Tibial artery (tissue), 4 donors: ENCODE measurements around the gene MAPKAP1.

Experiments
- DNase-seq, 2 donors: peaks; one replicate each; pipeline ENCODE4 v3.0.0-alpha.2; 2019
- H3K27ac ChIP-seq, 2 donors: fragments of 200-600 bp; sonication (generic) in 1 of 2; 1 replicate in 1 of 2; 2 replicates in 1 of 2; pipeline ENCODE4 v1.5.1; 2018 to 2019; ENCODE audit warnings: mild to moderate bottlenecking in 1 of 2
- H3K27me3 ChIP-seq, 2 donors: fragments of 200-600 bp; sonication (generic) in 1 of 2; one replicate each; pipeline versions ENCODE4 v1.5.1 to v1.6.0; 2016 to 2019
- H3K36me3 ChIP-seq, 3 donors: fragments of 200-600 bp; sonication (generic) in 2 of 3; one replicate each; pipeline ENCODE4 v1.5.1; 2016 to 2019; ENCODE audit warnings: mild to moderate bottlenecking in 2 of 3
- H3K4me1 ChIP-seq, 4 donors: fragments of 200-600 bp; sonication (generic) in 2 of 4; 1 replicate in 3 of 4; 2 replicates in 1 of 4; pipeline ENCODE4 v1.5.1; 2016 to 2019
- H3K4me3 ChIP-seq, 2 donors: fragments of 200-600 bp; sonication (generic) in 1 of 2; 1 replicate in 1 of 2; 2 replicates in 1 of 2; pipeline ENCODE4 v1.5.1; 2018 to 2019; ENCODE audit warnings: mild to moderate bottlenecking in 2 of 2
- H3K9me3 ChIP-seq, 3 donors: fragments of 200-600 bp; sonication (generic) in 1 of 3; one replicate each; pipeline ENCODE4 v1.5.1; 2016 to 2019
- intact Hi-C: fragments of 100-400 bp; cut with DNase I; formaldehyde crosslinking; loops from one replicate; pipeline ENCODE4 v1.15.0; 2023; ENCODE audit warnings: low total_unique reads
- TF ChIP-seq, protein P1 (sequence below), 2 experiments: fragments of 200-600 bp in 1 of 2; fragments of 450-650 bp in 1 of 2; IDR thresholded peaks; one replicate each; pipeline ENCODE4 v1.5.1; 2017 to 2019; ENCODE audit warnings: antibody characterized with exemption in 2 of 2, mild to moderate bottlenecking in 1 of 2, moderate library complexity in 1 of 2

MAPKAP1 gene

GRCh38 chr9:125521462-125522327 lies 185.3 kb downstream of the MAPKAP1 start:
- Histone ChIP-seq H3K9me3 (no peaks in the 10 kb centered on the region), H3K27me3 (no peaks in the 10 kb centered on the region), H3K4me3 (no peak overlapping the region), H3K27ac (no peak overlapping the region), H3K36me3 (no peaks in the 10 kb centered on the region), H3K4me1 (no peaks in the 10 kb centered on the region)
- no peak for DNase-seq
- TF ChIP-seq, protein P1, sequence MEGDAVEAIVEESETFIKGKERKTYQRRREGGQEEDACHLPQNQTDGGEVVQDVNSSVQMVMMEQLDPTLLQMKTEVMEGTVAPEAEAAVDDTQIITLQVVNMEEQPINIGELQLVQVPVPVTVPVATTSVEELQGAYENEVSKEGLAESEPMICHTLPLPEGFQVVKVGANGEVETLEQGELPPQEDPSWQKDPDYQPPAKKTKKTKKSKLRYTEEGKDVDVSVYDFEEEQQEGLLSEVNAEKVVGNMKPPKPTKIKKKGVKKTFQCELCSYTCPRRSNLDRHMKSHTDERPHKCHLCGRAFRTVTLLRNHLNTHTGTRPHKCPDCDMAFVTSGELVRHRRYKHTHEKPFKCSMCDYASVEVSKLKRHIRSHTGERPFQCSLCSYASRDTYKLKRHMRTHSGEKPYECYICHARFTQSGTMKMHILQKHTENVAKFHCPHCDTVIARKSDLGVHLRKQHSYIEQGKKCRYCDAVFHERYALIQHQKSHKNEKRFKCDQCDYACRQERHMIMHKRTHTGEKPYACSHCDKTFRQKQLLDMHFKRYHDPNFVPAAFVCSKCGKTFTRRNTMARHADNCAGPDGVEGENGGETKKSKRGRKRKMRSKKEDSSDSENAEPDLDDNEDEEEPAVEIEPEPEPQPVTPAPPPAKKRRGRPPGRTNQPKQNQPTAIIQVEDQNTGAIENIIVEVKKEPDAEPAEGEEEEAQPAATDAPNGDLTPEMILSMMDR (IDR thresholded peaks at IDR 0.05) = no peak
- intact Hi-C loops = no loop called here

DNA sequence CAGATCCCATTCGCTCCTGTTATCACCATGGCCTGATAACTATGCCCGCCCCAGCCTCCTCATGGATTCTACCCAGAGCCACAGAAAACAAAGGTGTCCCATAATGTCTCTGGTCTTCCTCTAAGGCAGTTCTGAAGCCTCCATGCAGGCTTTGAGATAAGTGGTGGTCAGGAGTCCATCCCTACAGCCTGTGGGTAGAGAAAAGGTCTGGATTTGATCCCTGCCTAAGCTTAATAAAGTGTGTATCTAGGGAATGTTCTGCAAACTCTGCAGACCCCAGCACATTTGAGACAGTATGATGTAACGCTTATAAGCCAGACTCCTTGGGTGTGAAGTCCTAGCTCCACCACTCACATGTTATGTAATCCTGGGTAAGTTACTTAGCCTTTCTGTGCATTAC lies 187.3 kb downstream of the MAPKAP1 start:
- no peak for DNase-seq
- TF ChIP-seq, protein P1 (IDR thresholded peaks at IDR 0.05) = no peak
- H3K27me3 ChIP-seq = no peaks in the 10 kb centered on the region
- H3K4me1 ChIP-seq = no peaks in the 10 kb centered on the region
- no peak overlapping the region for H3K27ac ChIP-seq
- intact Hi-C loops = no loop called here
- H3K36me3 ChIP-seq = no peaks in the 10 kb centered on the region
- no peak overlapping the region for H3K4me3 ChIP-seq
- H3K9me3 ChIP-seq = no peaks in the 10 kb centered on the region

GRCh38 chr9:125517577-125517976 lies 189.4 kb downstream of the MAPKAP1 start:
- H3K27ac ChIP-seq = no peak overlapping the region
- H3K36me3 ChIP-seq = no peaks in the 10 kb centered on the region
- TF ChIP-seq, protein P1 (IDR thresholded peaks at IDR 0.05) = no peak
- H3K4me3 ChIP-seq = no peak overlapping the region
- intact Hi-C loops = no loop called here
- no peaks in the 10 kb centered on the region for H3K27me3 ChIP-seq
- no peaks in the 10 kb centered on the region for H3K9me3 ChIP-seq
- peaks cover 0 to 12% (median 1%) of the 10 kb centered on the region in 4 donors for H3K4me1 ChIP-seq
- no peak for DNase-seq

- Histone ChIP-seq H3K4me1 (peaks cover 0 to 19% (median 1%) of the 10 kb centered on the region in 4 donors), H3K4me3 (no peak overlapping the region), H3K9me3 (no peaks in the 10 kb centered on the region), H3K27ac (no peak overlapping the region), H3K27me3 (no peaks in the 10 kb centered on the region), H3K36me3 (no peaks in the 10 kb centered on the region)
- TF ChIP-seq, protein P1 (IDR thresholded peaks at IDR 0.05) = no peak
- intact Hi-C loops = no loop called here
- no peak for DNase-seq
Observed at GRCh38 chr9:125515983-125516940, 190.7 kb downstream of the MAPKAP1 start.

- Histone ChIP-seq H3K9me3 (no peaks in the 10 kb centered on the region), H3K36me3 (no peaks in the 10 kb centered on the region), H3K27me3 (no peaks in the 10 kb centered on the region), H3K27ac (no peak overlapping the region), H3K4me1 (peaks cover 0 to 19% (median 1%) of the 10 kb centered on the region in 4 donors), H3K4me3 (no peak overlapping the region)
- DNase-seq = no peak
- intact Hi-C loops = no loop called here
- TF ChIP-seq, protein P1 (IDR thresholded peaks at IDR 0.05) = no peak
Observed at GRCh38 chr9:125515281-125515680, 191.7 kb downstream of the MAPKAP1 start.
